ENCODE data around the gene RABGGTB. TPM values are rescaled to one million over a fixed set of nuclear protein-coding genes. Genes with fewer than 3 reads are reported as not detected.

The RABGGTB gene
- total RNA-seq, 1 donor from 2014 or later, result 71.6 TPM

DNA sequence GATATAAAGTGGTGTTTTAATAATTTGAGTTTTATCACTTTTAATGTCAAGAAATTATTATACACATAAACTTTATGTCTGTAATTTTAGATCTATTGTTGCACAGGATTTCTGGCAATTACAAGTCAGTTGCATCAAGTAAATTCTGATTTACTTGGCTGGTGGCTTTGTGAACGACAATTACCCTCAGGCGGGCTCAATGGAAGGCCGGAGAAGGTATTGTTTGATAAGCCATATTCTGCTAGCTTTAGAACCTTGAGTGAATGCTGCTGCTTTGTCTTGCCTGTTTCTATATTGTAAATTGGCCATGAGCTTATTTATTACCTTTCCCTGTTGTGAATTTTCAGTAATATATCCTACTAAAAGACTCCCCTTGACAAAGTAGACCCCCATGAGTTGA is 6.0 kb downstream of the RABGGTB start:
- DNase-seq (no peak), ATAC-seq (no peak)
- TF ChIP-seq, protein P1, sequence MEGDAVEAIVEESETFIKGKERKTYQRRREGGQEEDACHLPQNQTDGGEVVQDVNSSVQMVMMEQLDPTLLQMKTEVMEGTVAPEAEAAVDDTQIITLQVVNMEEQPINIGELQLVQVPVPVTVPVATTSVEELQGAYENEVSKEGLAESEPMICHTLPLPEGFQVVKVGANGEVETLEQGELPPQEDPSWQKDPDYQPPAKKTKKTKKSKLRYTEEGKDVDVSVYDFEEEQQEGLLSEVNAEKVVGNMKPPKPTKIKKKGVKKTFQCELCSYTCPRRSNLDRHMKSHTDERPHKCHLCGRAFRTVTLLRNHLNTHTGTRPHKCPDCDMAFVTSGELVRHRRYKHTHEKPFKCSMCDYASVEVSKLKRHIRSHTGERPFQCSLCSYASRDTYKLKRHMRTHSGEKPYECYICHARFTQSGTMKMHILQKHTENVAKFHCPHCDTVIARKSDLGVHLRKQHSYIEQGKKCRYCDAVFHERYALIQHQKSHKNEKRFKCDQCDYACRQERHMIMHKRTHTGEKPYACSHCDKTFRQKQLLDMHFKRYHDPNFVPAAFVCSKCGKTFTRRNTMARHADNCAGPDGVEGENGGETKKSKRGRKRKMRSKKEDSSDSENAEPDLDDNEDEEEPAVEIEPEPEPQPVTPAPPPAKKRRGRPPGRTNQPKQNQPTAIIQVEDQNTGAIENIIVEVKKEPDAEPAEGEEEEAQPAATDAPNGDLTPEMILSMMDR (IDR thresholded peaks at IDR 0.05), result no peak
- H3K9me3 ChIP-seq, result no peaks in the 10 kb centered on the region
- intact Hi-C loops (cut with DNase I), result no loop called here
- H3K27me3 ChIP-seq, result no peaks in the 10 kb centered on the region
- H3K4me3 ChIP-seq, result no peak overlapping the region
- H3K27ac ChIP-seq, result no peak overlapping the region
- peaks cover 86% of the 10 kb centered on the region for H3K36me3 ChIP-seq
- peaks cover 42% of the 10 kb centered on the region for H3K4me1 ChIP-seq

DNA sequence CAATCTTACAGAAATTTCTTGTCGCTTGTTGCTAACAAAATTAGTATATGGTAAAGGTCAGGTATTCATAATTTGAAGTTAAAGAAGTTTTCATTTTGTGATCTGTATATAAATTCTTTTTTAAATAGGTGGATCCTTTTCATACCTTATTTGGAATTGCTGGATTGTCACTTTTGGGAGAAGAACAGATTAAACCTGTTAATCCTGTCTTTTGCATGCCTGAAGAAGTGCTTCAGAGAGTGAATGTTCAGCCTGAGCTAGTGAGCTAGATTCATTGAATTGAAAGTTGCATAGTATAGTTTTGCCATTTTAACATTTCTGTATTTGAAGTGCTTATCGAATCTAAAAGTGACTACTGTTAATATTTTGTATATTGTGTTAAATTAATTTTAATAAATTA is 8.3 kb downstream of the RABGGTB start:
- H3K27me3 ChIP-seq, result no peaks in the 10 kb centered on the region
- no peaks in the 10 kb centered on the region for H3K9me3 ChIP-seq
- no peak overlapping the region for H3K27ac ChIP-seq
- H3K36me3 ChIP-seq, result peaks cover 81% of the 10 kb centered on the region
- no peak for DNase-seq
- TF ChIP-seq, protein P1 (IDR thresholded peaks at IDR 0.05), result no peak
- no peak overlapping the region for H3K4me3 ChIP-seq
- ATAC-seq, result no peak
- intact Hi-C loops (cut with DNase I), result no loop called here
- peaks cover 20% of the 10 kb centered on the region for H3K4me1 ChIP-seq

DNA sequence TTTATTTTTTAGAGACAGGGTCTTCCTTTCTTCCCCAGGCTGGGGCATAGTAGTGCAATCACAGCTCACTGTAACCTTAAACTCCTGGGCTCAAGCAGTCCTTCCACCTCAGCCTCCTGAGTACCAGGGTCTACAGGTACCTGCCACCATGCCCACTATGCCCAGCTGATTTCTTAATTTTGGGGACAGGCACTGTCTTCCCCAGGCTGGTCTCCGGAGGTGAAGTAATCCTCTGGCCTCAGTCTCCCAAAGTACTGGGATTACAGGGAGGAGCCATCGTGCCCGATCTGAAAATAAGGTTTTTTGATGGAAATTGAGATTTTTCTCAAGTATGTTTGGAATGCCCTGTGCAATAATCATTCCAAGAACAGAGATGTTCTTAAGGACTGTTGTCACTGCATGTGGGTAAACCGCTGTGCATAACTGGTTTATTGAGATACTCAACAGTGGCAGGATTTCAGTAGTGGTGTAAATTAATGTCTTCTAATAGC is 9.7 kb downstream of the RABGGTB start:
- no peak overlapping the region for H3K27ac ChIP-seq

GRCh38 chr1:75796376-75797272 is 10.6 kb downstream of the RABGGTB start, which contains the start of gene MSH4:
MSH4 (plus strand) TSS chr1:75796882; CDS start chr1:75796986, 104 bp downstream.
- intact Hi-C loops (cut with DNase I), result no loop called here
- no peak for DNase-seq
- TF ChIP-seq, protein P1 (IDR thresholded peaks at IDR 0.05), result no peak

More for the DNA sequence above, 9.7 kb downstream of the RABGGTB start:
- H3K36me3 ChIP-seq, result peaks cover 67% of the 10 kb centered on the region
- H3K4me1 ChIP-seq, result peaks cover 6% of the 10 kb centered on the region
- no peaks in the 10 kb centered on the region for H3K9me3 ChIP-seq
- TF ChIP-seq, protein P1 (IDR thresholded peaks at IDR 0.05), result no peak
- intact Hi-C loops (cut with DNase I), result no loop called here
- H3K27me3 ChIP-seq, result no peaks in the 10 kb centered on the region
- DNase-seq (no peak), ATAC-seq (no peak)
- no peak overlapping the region for H3K4me3 ChIP-seq

DNA sequence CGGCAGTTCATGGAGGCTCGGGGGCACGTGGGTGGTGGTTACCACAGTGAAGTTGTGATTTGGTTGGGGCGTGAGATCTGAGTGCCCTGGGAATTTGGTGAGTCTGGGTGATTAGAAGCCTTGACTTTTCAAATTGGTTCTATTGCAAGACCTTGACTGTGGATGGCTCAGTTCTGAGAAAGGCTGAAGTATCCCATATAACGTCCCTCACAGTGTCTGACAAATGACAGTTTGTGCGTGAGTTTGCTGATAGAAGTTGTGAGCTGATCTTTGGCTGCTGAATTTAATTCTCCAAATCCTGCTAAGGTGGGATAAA is 11.2 kb downstream of the RABGGTB start:
- H3K9me3 ChIP-seq, result no peaks in the 10 kb centered on the region
- H3K4me3 ChIP-seq, result no peak overlapping the region
- no peak for ATAC-seq
- H3K27me3 ChIP-seq, result no peaks in the 10 kb centered on the region
- peaks cover 53% of the 10 kb centered on the region for H3K36me3 ChIP-seq
- intact Hi-C loops (cut with DNase I), result no loop called here
- no peak for DNase-seq
- TF ChIP-seq, protein P1 (IDR thresholded peaks at IDR 0.05), result no peak
- no peak overlapping the region for H3K27ac ChIP-seq
- no peaks in the 10 kb centered on the region for H3K4me1 ChIP-seq

More at GRCh38 chr1:75796376-75797272, 10.6 kb downstream of the RABGGTB start, which contains the start of gene MSH4:
- Histone ChIP-seq H3K36me3 (peaks cover 59% of the 10 kb centered on the region), H3K4me1 (no peaks in the 10 kb centered on the region), H3K9me3 (no peaks in the 10 kb centered on the region), H3K27ac (no peak within 1 kb of the TSS), H3K4me3 (no peak within 1 kb of the TSS), H3K27me3 (no peaks in the 10 kb centered on the region)
- ATAC-seq, result peak; percentile 56
